H1 (cell line): Measurements from ENCODE around the gene CREB3. TPM values are rescaled to one million over a fixed set of nuclear protein-coding genes. Genes with fewer than 3 reads are reported as not detected.

ENCODE experiments used
- CTCF ChIA-PET: fragments of 300-600 bp; sonication (Branson Sonifier 250); formaldehyde crosslinking; loops from one replicate; lab custom pipeline; 2021; ENCODE audit not compliant: partially characterized antibody; lab: Charles Lee
- POLR2A ChIA-PET: fragments of 300-600 bp; sonication (Branson Sonifier 250); formaldehyde crosslinking; loops from one replicate; lab custom pipeline; 2021; ENCODE audit warnings: inconsistent platforms; ENCODE audit not compliant: partially characterized antibody; lab: Charles Lee
- DNase-seq, 2 experiments: peaks; one replicate each; pipeline versions ENCODE4 v3.0.0 to v3.0.0-alpha.2; 2010 to 2022; ENCODE audit warnings: low spot score in 2 of 2, low read depth in 1 of 2, mixed read lengths in 1 of 2
- FAIRE-seq: peaks from 2 replicates; lab custom pipeline; 2011; peaks lifted over from hg19 to GRCh38; lab: Jason Lieb, UNC
- H2AFZ ChIP-seq: 2 replicates; pipeline ENCODE4 v1.8.1; 2012; ENCODE audit warnings: low read length, inconsistent platforms
- H2AK5ac ChIP-seq: 2 replicates; pipeline ENCODE4 v1.6.1; 2013; ENCODE audit warnings: low read depth, low read length
- H2BK120ac ChIP-seq: replicated peaks from 2 replicates; pipeline ENCODE3; 2013; ENCODE audit warnings: low read depth, low read length, inconsistent platforms
- H2BK12ac ChIP-seq: 2 replicates; pipeline ENCODE4 v1.6.1; 2013; ENCODE audit warnings: low read depth, low read length
- H2BK15ac ChIP-seq: 2 replicates; pipeline ENCODE4 v1.6.1; 2013; ENCODE audit warnings: low read length
- H2BK20ac ChIP-seq: 2 replicates; pipeline ENCODE4 v1.6.1; 2013; ENCODE audit warnings: low read length
- H2BK5ac ChIP-seq: 2 replicates; pipeline ENCODE4 v1.6.1; 2013; ENCODE audit warnings: low read depth, low read length
- H3K14ac ChIP-seq: 2 replicates; pipeline ENCODE4 v1.6.1; 2013; ENCODE audit warnings: inconsistent platforms; ENCODE audit not compliant: insufficient read length
- H3K18ac ChIP-seq: 2 replicates; pipeline ENCODE4 v1.6.1; 2013; ENCODE audit warnings: low read length; ENCODE audit errors: extremely low read depth
- H3K23ac ChIP-seq: 2 replicates; pipeline ENCODE4 v1.6.1; 2013; ENCODE audit warnings: inconsistent platforms; ENCODE audit not compliant: insufficient read length
- H3K23me2 ChIP-seq: 2 replicates; pipeline ENCODE4 v1.6.1; 2013; ENCODE audit warnings: low read depth, low read length
- H3K27ac ChIP-seq: 2 replicates; pipeline ENCODE4 v1.6.1; 2011; ENCODE audit warnings: low read depth, low read length, inconsistent platforms
- H3K27me3 ChIP-seq, 4 experiments: replicated peaks in 1 of 4; 1 replicate in 1 of 4; 2 replicates in 3 of 4; pipeline versions ENCODE4 v1.6.1 to v1.8.1; 2011 to 2013; ENCODE audit warnings: low read length in 3 of 4, mild to moderate bottlenecking in 3 of 4, inconsistent platforms in 2 of 4, mixed read lengths in 2 of 4, moderate library complexity in 1 of 4; ENCODE audit not compliant: control insufficient read depth in 3 of 4, insufficient read depth in 3 of 4; ENCODE audit errors: extremely low read depth in 1 of 4
- H3K36me3 ChIP-seq, 4 experiments: 2 replicates each; pipeline versions ENCODE4 v1.6.1 to v1.8.1; 2011 to 2013; ENCODE audit warnings: mild to moderate bottlenecking in 4 of 4, low read length in 3 of 4, moderate library complexity in 2 of 4, control low read depth in 1 of 4, inconsistent platforms in 1 of 4; ENCODE audit not compliant: insufficient read depth in 4 of 4, control insufficient read depth in 2 of 4
- H3K4ac ChIP-seq: replicated peaks from 2 replicates; pipeline ENCODE3; 2013; ENCODE audit warnings: low read length, low read depth, mixed read lengths, inconsistent platforms; ENCODE audit not compliant: insufficient read length
- H3K4me1 ChIP-seq, 4 experiments: replicated peaks in 1 of 4; 1 replicate in 1 of 4; 2 replicates in 3 of 4; pipeline versions ENCODE4 v1.6.1 to v1.8.1; 2011 to 2013; ENCODE audit warnings: low read length in 3 of 4, inconsistent platforms in 2 of 4, mixed read lengths in 1 of 4; ENCODE audit not compliant: insufficient read depth in 4 of 4, control insufficient read depth in 3 of 4
- H3K4me2 ChIP-seq, 2 experiments: 2 replicates each; pipeline versions ENCODE4 v1.6.1 to v1.8.1; 2011 to 2013; ENCODE audit warnings: low read depth in 2 of 2, low read length in 2 of 2, control low read depth in 1 of 2, inconsistent platforms in 1 of 2, mild to moderate bottlenecking in 1 of 2; ENCODE audit not compliant: insufficient read depth in 1 of 2
- H3K4me3 ChIP-seq, 4 experiments: fragments of 200-600, 300-600 bp in 1 of 4; sonication (generic), shearing (Covaris generic), sonication (Bioruptor Twin) in 1 of 4; 2 replicates each; pipeline versions ENCODE4 v1.5.1 to v1.8.1; 2011 to 2016; ENCODE audit warnings: low read length in 4 of 4, low read depth in 3 of 4, control low read depth in 2 of 4, inconsistent platforms in 2 of 4, mild to moderate bottlenecking in 2 of 4, mixed read lengths in 1 of 4, moderate library complexity in 1 of 4; ENCODE audit not compliant: insufficient read depth in 2 of 4; ENCODE audit errors: extremely low read depth in 1 of 4
- H3K56ac ChIP-seq: replicated peaks from 2 replicates; pipeline ENCODE3; 2013; ENCODE audit warnings: low read depth, mild to moderate bottlenecking, mixed read lengths, low read length, inconsistent platforms; ENCODE audit not compliant: insufficient read length
- H3K79me1 ChIP-seq: 2 replicates; pipeline ENCODE4 v1.6.1; 2013; ENCODE audit warnings: low read depth, low read length, control low read depth
- H3K79me2 ChIP-seq, 2 experiments: 2 replicates each; pipeline versions ENCODE4 v1.6.1 to v1.8.1; 2012 to 2013; ENCODE audit warnings: low read length in 2 of 2, mild to moderate bottlenecking in 2 of 2, inconsistent platforms in 1 of 2; ENCODE audit not compliant: insufficient read depth in 2 of 2, control insufficient read depth in 1 of 2
- H3K9ac ChIP-seq, 4 experiments: replicated peaks in 1 of 4; 1 replicate in 1 of 4; 2 replicates in 3 of 4; pipeline versions ENCODE4 v1.6.1 to v1.8.1; 2011 to 2013; ENCODE audit warnings: low read depth in 3 of 4, low read length in 3 of 4, control low read depth in 2 of 4, mild to moderate bottlenecking in 2 of 4, moderate library complexity in 2 of 4, inconsistent platforms in 1 of 4; ENCODE audit errors: extremely low read depth in 1 of 4
- H3K9me3 ChIP-seq, 2 experiments: 2 replicates each; pipeline versions ENCODE4 v1.6.1 to v1.8.1; 2012 to 2013; ENCODE audit warnings: mild to moderate bottlenecking in 2 of 2, moderate library complexity in 2 of 2, control low read depth in 1 of 2, inconsistent platforms in 1 of 2, low read depth in 1 of 2, low read length in 1 of 2, mixed read lengths in 1 of 2; ENCODE audit not compliant: insufficient read depth in 2 of 2
- H4K20me1 ChIP-seq, 2 experiments: replicated peaks in 1 of 2; 2 replicates each; pipeline versions ENCODE3 to v1.8.1; 2011 to 2013; ENCODE audit warnings: inconsistent platforms in 2 of 2, low read length in 2 of 2, mild to moderate bottlenecking in 1 of 2; ENCODE audit not compliant: insufficient read depth in 2 of 2, control insufficient read depth in 1 of 2
- H4K5ac ChIP-seq: 2 replicates; pipeline ENCODE4 v1.6.1; 2013; ENCODE audit warnings: low read length, low read depth, mixed read lengths, inconsistent platforms; ENCODE audit not compliant: insufficient read length
- H4K8ac ChIP-seq: 2 replicates; pipeline ENCODE4 v1.8.0; 2013; ENCODE audit warnings: mild to moderate bottlenecking, moderate library complexity, low read length, inconsistent platforms; ENCODE audit not compliant: insufficient read depth; ENCODE audit errors: extremely low read depth
- H4K91ac ChIP-seq: replicated peaks from 2 replicates; pipeline ENCODE3; 2013; ENCODE audit warnings: low read length, mixed read lengths, inconsistent platforms; ENCODE audit not compliant: insufficient read length
- ATF3 ChIP-seq: IDR thresholded peaks from 2 replicates; pipeline ENCODE4 v1.6.1; 2011; ENCODE audit warnings: low read depth, mild to moderate bottlenecking, low read length; ENCODE audit not compliant: insufficient read depth
- BACH1 ChIP-seq: IDR thresholded peaks from 2 replicates; pipeline ENCODE4 v1.6.1; 2012; ENCODE audit warnings: low read length, improper control_type of control experiment
- CTBP2 ChIP-seq: IDR thresholded peaks from 2 replicates; pipeline ENCODE4 v1.7.0; 2011; ENCODE audit warnings: borderline replicate concordance, mild to moderate bottlenecking, moderate library complexity, mixed read lengths, low read length; ENCODE audit not compliant: insufficient read depth, insufficient read length
- CTCF ChIP-seq, 3 experiments: IDR thresholded peaks; 1 replicate in 2 of 3; 2 replicates in 1 of 3; pipeline versions ENCODE4 v1.5.1 to v1.6.1; 2011; ENCODE audit warnings: low read length in 3 of 3, mild to moderate bottlenecking in 3 of 3, inconsistent platforms in 2 of 3, low read depth in 1 of 3, moderate library complexity in 1 of 3; ENCODE audit not compliant: insufficient read depth in 1 of 3; ENCODE audit errors: control extremely low read depth in 1 of 3
- KDM4A ChIP-seq: IDR thresholded peaks from one replicate; pipeline ENCODE4 v1.7.1; 2012; ENCODE audit warnings: low read depth, mild to moderate bottlenecking, moderate library complexity, low read length, inconsistent platforms; ENCODE audit not compliant: severe bottlenecking
- WGBS, 2 experiments: shearing (Covaris generic) in 1 of 2; methylation state at CpG; one replicate each; pipeline versions ENCODE4 v1.1.6 to v1.1.7; 2013 to 2015; ENCODE audit warnings: low lambda C conversion rate in 2 of 2, mixed read lengths in 2 of 2, inconsistent platforms in 1 of 2, low coverage in 1 of 2, missing lambda C conversion rate in 1 of 2; ENCODE audit not compliant: insufficient replicate concordance in 2 of 2, insufficient coverage in 1 of 2, insufficient read length in 1 of 2; ENCODE audit errors: extremely low coverage in 1 of 2, missing lambda C conversion rate in 1 of 2; 5-methylcytosine and 5-hydroxymethylcytosine counted together
- polyA plus RNA-seq, 7 experiments: library from polyadenylated mRNA; depleted of rRNA in 3 of 7; stranded (reverse) in 5 of 7; unstranded in 2 of 7; fragments of >200 nt in 5 of 7; fragments of 200-250 nt in 2 of 7; gene quantifications; 1 replicate in 5 of 7; 2 replicates in 1 of 7; 4 replicates in 1 of 7; pipeline versions ENCODE4 v1.2.1 to v1.2.3, GENCODE V29; 2011 to 2013; ENCODE audit warnings: missing spikeins in 2 of 7, mixed read lengths in 2 of 7
- total RNA-seq: library from RNA; stranded (reverse); fragmentation: NEBNext Ultra II Directional; extraction: Animal tissue kit (Norgen Biotek cat#: 25700); gene quantifications from 2 replicates; pipeline ENCODE4 v1.2.1, GENCODE V29; 2021
- TF ChIP-seq, protein P1 (sequence below): IDR thresholded peaks from 2 replicates; pipeline ENCODE4 v1.6.1; 2012; ENCODE audit warnings: low read length, inconsistent platforms

The CREB3 gene
- total and polyA plus RNA-seq, 2 of the 8 experiments (the other 6 are each of a cell fraction or from before 2014, with no cell fraction given), result 24.4 to 25.7 TPM

DNA sequence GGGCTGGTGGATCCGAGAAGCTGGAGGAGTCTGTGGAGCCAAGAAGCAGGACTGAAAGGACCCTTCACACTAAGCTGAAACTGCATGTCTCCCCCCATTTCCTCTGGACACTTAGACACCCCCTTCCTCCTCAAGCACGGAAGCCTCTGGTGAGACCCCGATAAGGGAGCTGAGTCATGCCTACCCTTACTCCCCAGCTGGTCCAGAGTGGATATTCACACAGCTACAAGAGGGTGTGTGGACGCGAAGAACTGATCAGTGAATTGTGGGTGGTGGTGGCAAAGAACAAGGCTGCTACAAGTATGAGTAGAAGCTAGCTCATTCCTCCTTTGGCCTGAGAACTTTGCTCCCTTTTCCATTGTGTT is 4.8 kb upstream of the CREB3 start:
- peak overlapping the region in 3 of 4 experiments; percentile 26 to 43 (median 41); a peak in 2 of 7 replicates for H3K9ac ChIP-seq
- peak overlapping the region; percentile 69; the same call in 1 of the 2 replicates for H4K8ac ChIP-seq
- H2BK15ac ChIP-seq, result no peak overlapping the region
- no peak overlapping the region for H3K4ac ChIP-seq
- H3K23ac ChIP-seq, result no peak overlapping the region
- peaks cover 4 to 21% (median 13%) of the 10 kb centered on the region in 4 experiments; a peak in 7 of 8 replicates for H3K36me3 ChIP-seq
- 58% methylated on average over 5 of the region's 5 CpGs; no CpG with 5 or more reads in 1 of the 2 experiments for WGBS, 2 experiments
- CTCF ChIA-PET, result interaction anchor here (0.5 to 16.0 kb wide), 27 partner anchors 8 to 185 kb away, joined by 3 to 198 read pairs (median 7); partner anchors contain the start of genes ARHGEF39, CCDC107, GBA2 and MSMP
- H3K4me2 ChIP-seq, result peak overlapping the region; percentile 69 to 92
- no peak overlapping the region for H3K14ac ChIP-seq
- DNase-seq (no peak), FAIRE-seq (no peak)
- H3K27me3 ChIP-seq, result no peaks in the 10 kb centered on the region
- peak overlapping the region in 3 of 4 experiments; percentile 26 to 46 (median 35); a peak in 6 of 8 replicates for H3K4me3 ChIP-seq
- no peak overlapping the region for H2BK120ac ChIP-seq
- H3K56ac ChIP-seq, result no peak overlapping the region
- H4K91ac ChIP-seq, result peak overlapping the region; percentile 77
- peaks cover 2 to 54% of the 10 kb centered on the region in 2 experiments for H3K79me2 ChIP-seq
- no peak overlapping the region for H2AFZ ChIP-seq
- POLR2A ChIA-PET, result interaction anchor here (0.6 to 11.1 kb wide), 25 partner anchors 9 to 656 kb away, joined by 3 to 158 read pairs (median 4); partner anchors contain the start of genes CCDC107, SIT1, SPAG8 and STOML2
- peak overlapping the region; percentile 58 for H3K27ac ChIP-seq
- peak overlapping the region; percentile 95; the same call in 1 of the 2 replicates for H2AK5ac ChIP-seq
- peaks cover 11% of the 10 kb centered on the region; the same call in 1 of the 2 replicates for H3K23me2 ChIP-seq
- peak overlapping the region; percentile 94 for H2BK12ac ChIP-seq
- peaks cover 0 to 4% of the 10 kb centered on the region in 2 experiments for H4K20me1 ChIP-seq
- H2BK5ac ChIP-seq, result peak overlapping the region; percentile 88
- H2BK20ac ChIP-seq, result no peak overlapping the region; the same call in 1 of the 2 replicates
- H3K9me3 ChIP-seq, result no peaks in the 10 kb centered on the region; a peak in 1 of 4 replicates
- peaks cover 21 to 42% (median 30%) of the 10 kb centered on the region in 4 experiments for H3K4me1 ChIP-seq
- peak overlapping the region; percentile 26 for H4K5ac ChIP-seq
- H3K79me1 ChIP-seq, result peaks cover 16% of the 10 kb centered on the region
- H3K18ac ChIP-seq, result peak overlapping the region; percentile 79; the same call in 1 of the 2 replicates
- TF ChIP-seq CTBP2 (no peak), KDM4A (no peak), BACH1 (peak; percentile 51; the same call in 1 of the 2 replicates), ATF3 (no peak), CTCF (IDR thresholded peaks at IDR 0.05; ENCODE audit: control extremely low read depth in 1 of 3, insufficient read depth in 1 of 3, low read depth in 1 of 3, low read length in 3 of 3) (peak in 1 of 3 experiments; percentile 5; a peak in 1 of 4 replicates)
- TF ChIP-seq, protein P1, sequence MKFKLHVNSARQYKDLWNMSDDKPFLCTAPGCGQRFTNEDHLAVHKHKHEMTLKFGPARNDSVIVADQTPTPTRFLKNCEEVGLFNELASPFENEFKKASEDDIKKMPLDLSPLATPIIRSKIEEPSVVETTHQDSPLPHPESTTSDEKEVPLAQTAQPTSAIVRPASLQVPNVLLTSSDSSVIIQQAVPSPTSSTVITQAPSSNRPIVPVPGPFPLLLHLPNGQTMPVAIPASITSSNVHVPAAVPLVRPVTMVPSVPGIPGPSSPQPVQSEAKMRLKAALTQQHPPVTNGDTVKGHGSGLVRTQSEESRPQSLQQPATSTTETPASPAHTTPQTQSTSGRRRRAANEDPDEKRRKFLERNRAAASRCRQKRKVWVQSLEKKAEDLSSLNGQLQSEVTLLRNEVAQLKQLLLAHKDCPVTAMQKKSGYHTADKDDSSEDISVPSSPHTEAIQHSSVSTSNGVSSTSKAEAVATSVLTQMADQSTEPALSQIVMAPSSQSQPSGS, result no peak
